Fibroblast of the aortic adventitia (primary cell): ENCODE results near the gene SREBF1. TPM values are rescaled to one million over a fixed set of nuclear protein-coding genes. Genes with fewer than 3 reads are reported as not detected.

ENCODE experiments used
- DNase-seq: peaks from one replicate; pipeline ENCODE4 v3.0.0-alpha.2; 2010; ENCODE audit warnings: low read depth
- H3K4me3 ChIP-seq: 2 replicates; pipeline ENCODE4 v1.5.1; 2011; ENCODE audit warnings: low read depth, mild to moderate bottlenecking, control low read depth, low read length, moderate library complexity
- CTCF ChIP-seq: IDR thresholded peaks from 2 replicates; pipeline ENCODE4 v1.5.1; 2011; ENCODE audit warnings: mild to moderate bottlenecking, low read length, control low read depth, inconsistent platforms; ENCODE audit not compliant: insufficient read depth
- total RNA-seq: library from RNA; depleted of rRNA; stranded (reverse); fragments of >200 nt; gene quantifications from 2 replicates; pipeline ENCODE4 v1.2.3, GENCODE V29; 2012; ENCODE audit warnings: low replicate concordance

The SREBF1 gene
- total RNA-seq = 48.7 and 82.1 TPM in 2 replicates

- H3K4me3 ChIP-seq = peak within 1 kb of the TSS; percentile 92
- TF ChIP-seq CTCF = no peak
- no peak for DNase-seq
These were observed at the start of gene SREBF1 for GRCh38 chr17:17836818-17837379. Gene SREBF1 (minus strand): TSS chr17:17836986. CDS start chr17:17836817, 169 bp downstream.

GRCh38 chr17:17886226-17886625 is 49.4 kb upstream of the SREBF1 start:
- no peak for TF ChIP-seq CTCF
- H3K4me3 ChIP-seq = no peak overlapping the region
- DNase-seq = no peak

- TF ChIP-seq CTCF = no peak
- no peak for DNase-seq
These were observed 47.9 kb upstream of the SREBF1 start for GRCh38 chr17:17884391-17885357.

GRCh38 chr17:17883801-17884200 is 47.0 kb upstream of the SREBF1 start:
- no peak for DNase-seq
- TF ChIP-seq CTCF = no peak

More at GRCh38 chr17:17884391-17885357, 47.9 kb upstream of the SREBF1 start:
- no peak overlapping the region for H3K4me3 ChIP-seq

GRCh38 chr17:17882082-17882581 is 45.3 kb upstream of the SREBF1 start:
- TF ChIP-seq CTCF = no peak
- H3K4me3 ChIP-seq = no peak overlapping the region
- no peak for DNase-seq

More at GRCh38 chr17:17883801-17884200, 47.0 kb upstream of the SREBF1 start:
- H3K4me3 ChIP-seq = no peak overlapping the region

GRCh38 chr17:17880577-17881196 is 43.9 kb upstream of the SREBF1 start:
- H3K4me3 ChIP-seq = no peak overlapping the region
- no peak for DNase-seq
- TF ChIP-seq CTCF = no peak
